Measurements from ENCODE around the gene CBX8.

Gene CBX8

DNA sequence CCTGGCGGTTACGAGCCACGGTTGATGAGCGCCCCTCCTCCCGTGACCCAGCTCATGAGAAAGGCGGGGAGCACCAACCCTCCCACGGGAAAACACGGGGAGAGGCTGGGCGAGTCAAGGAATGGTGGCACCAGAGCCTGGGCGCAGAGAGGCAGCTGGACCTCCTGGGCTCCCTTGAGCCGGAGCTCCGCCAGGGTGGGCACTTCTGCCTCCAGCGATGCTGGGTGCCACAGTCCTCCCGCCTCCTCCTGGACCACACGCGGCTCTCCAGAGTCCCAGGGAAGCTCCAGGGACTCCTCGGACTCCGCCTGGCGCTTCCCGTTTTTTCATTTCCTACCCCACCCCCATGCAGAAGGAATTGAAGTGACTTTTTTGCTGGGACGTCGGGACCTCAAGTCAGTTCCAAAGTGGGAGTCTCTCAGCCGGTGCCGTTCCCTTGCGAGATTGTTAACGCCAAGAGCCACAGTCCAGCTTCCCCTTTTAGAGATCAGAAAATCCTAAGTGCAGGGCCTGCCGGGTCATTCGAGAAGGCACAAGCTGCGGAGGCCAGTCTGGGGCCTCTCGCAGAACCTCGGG, 6.6 kb upstream of the CBX8 start:
- Histone ChIP-seq H3K4me1 (peaks cover 14% of the 10 kb centered on the region), H3K36me3 (no peaks in the 10 kb centered on the region), H3K27me3 (no peaks in the 10 kb centered on the region), H3K9me3 (no peaks in the 10 kb centered on the region), H3K4me3 (ENCODE audit: low read depth, low read length) (no peak overlapping the region)
- TF ChIP-seq, protein P1, sequence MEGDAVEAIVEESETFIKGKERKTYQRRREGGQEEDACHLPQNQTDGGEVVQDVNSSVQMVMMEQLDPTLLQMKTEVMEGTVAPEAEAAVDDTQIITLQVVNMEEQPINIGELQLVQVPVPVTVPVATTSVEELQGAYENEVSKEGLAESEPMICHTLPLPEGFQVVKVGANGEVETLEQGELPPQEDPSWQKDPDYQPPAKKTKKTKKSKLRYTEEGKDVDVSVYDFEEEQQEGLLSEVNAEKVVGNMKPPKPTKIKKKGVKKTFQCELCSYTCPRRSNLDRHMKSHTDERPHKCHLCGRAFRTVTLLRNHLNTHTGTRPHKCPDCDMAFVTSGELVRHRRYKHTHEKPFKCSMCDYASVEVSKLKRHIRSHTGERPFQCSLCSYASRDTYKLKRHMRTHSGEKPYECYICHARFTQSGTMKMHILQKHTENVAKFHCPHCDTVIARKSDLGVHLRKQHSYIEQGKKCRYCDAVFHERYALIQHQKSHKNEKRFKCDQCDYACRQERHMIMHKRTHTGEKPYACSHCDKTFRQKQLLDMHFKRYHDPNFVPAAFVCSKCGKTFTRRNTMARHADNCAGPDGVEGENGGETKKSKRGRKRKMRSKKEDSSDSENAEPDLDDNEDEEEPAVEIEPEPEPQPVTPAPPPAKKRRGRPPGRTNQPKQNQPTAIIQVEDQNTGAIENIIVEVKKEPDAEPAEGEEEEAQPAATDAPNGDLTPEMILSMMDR (IDR thresholded peaks at IDR 0.05; ENCODE audit: low read depth, low read length): no peak
- DNase-seq: no peak

DNA sequence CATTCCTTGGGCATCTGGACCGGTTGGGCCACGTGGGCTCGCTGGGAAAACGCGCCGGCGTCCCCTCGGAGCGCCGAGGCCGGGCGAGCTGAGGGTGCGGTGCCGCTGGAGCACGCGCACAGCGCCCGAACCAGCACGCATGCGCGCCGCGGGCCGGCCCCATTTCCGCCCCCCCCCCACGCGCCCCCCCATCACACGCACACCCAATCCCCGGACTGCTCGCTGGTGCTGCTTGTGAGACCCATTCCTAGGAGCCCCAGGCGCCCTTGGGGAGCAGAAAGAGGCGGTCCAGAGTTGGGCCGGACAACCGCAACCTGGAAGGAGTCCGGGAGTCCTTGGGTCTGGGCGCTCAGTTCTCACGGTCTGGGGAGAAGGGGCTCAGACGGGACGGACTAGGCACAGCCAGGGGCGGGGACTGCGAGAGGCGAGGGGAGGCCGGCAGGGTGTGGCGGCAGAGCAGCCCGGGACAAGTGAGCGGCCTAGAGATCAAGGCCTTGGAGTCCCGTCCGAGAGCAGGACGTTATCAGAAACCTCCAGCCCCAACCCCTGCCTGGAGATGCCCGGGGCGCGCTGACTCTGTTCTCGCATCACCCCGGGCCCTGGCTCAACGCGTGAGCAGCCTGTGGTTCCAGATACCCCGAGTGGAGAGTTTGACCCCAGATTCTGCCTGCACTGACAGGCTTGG, 6.0 kb upstream of the CBX8 start:
- TF ChIP-seq, protein P1 (IDR thresholded peaks at IDR 0.05; ENCODE audit: low read depth, low read length): no peak
- Histone ChIP-seq H3K36me3 (no peaks in the 10 kb centered on the region), H3K4me3 (ENCODE audit: low read depth, low read length) (no peak overlapping the region), H3K9me3 (no peaks in the 10 kb centered on the region), H3K27me3 (no peaks in the 10 kb centered on the region), H3K4me1 (peaks cover 20% of the 10 kb centered on the region)
- DNase-seq: no peak

DNA sequence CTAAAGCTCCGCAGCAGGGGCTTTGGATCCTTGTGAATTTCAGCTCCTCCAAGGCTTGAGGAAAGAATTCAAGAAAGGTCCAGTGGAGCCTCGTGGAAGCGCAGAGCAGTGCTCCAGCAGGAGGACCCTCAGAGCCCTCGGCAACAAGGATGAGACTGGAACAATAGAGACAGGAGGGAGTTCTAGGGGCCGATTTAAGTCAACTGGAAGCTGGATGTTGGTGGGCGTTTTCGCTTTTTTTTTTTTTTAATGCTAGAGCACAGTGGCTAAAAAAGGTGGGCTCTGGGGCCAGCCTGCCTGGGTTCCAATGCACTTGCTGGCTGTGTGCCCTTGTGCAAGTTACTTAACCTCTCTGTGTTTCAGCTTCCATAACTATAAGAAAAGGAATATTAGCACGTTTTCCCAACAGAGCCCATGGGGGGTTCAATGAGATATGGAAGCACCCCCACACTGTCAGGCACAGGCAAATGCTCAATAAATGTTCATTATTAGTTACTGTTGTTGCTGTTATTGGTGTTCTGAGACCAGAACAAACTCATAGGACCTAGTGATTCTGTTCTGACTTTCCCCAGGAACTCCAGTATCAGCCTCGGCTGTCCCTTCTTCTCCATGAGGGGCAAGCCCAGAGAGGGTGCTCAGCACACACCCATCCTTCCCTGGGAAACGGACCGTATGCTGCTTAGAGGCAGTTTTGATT, 5.3 kb upstream of the CBX8 start:
- TF ChIP-seq, protein P1 (IDR thresholded peaks at IDR 0.05; ENCODE audit: low read depth, low read length): no peak
- H3K4me3 ChIP-seq (ENCODE audit: low read depth, low read length): no peak overlapping the region

DNA sequence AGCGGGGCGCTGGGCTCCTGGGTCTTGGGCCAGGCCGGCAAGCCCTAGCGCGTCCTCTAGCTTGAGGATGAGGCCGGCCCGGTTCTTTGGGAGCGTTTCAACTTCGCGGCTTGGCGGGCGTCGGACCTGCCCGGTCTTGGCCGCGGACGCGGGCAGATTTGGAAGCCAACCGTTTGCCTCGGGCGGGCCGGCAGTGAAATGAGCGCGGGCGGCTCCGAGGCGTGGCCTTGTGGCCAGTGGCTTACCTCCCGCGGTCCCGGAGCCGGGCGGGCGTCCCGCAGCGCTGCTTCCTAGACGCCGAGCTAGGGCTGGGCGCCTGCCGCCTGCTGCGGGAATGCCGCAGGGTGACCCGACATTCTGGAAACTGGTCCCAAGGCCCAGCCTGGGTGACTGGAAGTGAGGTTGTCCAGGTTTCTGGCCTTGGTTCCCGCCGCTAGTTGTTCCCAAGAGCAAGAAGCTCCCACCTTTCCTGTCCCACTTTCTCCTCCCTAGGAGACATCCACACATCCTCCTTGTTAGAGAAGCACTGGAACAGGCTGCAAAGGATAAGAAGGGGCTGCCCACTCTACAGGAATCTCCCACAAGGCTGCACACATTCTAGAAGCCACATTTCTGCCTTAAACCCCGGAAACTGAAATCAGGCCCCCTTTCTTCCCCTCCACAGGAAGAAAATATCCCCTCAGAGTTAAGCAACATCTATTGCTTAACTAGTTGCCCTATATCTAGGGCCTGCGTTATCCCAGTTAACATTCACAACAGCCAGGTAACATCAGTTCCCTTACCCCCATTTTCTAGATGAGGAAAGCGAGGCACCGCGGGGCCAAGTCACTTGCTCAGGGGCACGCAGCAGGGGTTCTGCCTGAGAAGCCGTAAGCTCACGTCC, 4.5 kb upstream of the CBX8 start:
- Histone ChIP-seq H3K4me3 (ENCODE audit: low read depth, low read length) (no peak overlapping the region), H3K9me3 (no peaks in the 10 kb centered on the region), H3K36me3 (no peaks in the 10 kb centered on the region), H3K4me1 (peaks cover 19% of the 10 kb centered on the region), H3K27me3 (no peaks in the 10 kb centered on the region)
- DNase-seq: no peak
- TF ChIP-seq, protein P1 (IDR thresholded peaks at IDR 0.05; ENCODE audit: low read depth, low read length): no peak

More for the DNA sequence above, 5.3 kb upstream of the CBX8 start:
- no peak for DNase-seq
- Histone ChIP-seq H3K9me3 (no peaks in the 10 kb centered on the region), H3K36me3 (no peaks in the 10 kb centered on the region), H3K4me1 (peaks cover 20% of the 10 kb centered on the region), H3K27me3 (no peaks in the 10 kb centered on the region)

DNA sequence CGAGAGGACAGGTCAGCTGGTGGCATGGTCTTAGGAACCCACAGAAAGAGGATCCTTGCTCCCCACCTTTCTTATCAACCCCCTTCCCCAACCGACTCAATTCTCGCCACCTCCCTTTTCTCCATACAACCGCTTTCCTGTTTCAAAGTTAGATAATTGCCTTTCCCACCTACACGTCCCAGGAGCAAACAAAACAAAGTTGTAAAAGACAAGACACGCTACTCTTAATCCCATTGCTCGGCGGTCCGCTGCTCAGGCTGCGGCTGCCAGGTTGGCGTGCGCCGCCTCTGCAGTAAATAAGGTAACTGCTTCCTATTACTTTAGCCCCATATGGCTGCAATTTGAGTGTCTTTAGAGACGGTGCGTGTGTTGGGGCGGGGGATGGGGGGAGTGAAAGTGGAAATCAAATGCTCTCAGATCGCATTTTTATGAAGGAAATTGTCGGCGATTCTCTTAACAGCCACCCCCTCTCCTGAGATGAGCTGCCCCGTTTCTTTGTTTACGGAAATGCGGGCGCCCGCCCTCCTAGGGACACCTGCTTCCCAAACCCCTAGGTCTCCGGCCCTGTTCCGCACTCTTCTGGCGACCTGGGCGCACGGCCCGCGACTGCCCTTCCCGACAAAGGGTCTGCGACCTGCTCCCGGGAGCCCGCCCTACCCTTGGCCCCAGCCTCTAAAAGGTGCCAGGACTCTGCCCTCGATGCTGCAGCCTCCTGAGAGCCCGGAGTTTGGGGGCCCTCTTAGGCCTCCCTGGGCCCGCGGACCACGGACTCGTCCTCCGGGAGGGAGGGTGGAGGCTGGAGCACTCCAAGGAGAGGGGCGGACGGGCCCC, 3.7 kb upstream of the CBX8 start:
- H3K9me3 ChIP-seq: no peaks in the 10 kb centered on the region
- no peaks in the 10 kb centered on the region for H3K27me3 ChIP-seq
- peak; percentile 52 for DNase-seq
- peaks cover 5% of the 10 kb centered on the region; the same call in 1 of the 2 replicates for H3K36me3 ChIP-seq
- peak overlapping the region; percentile 42 for H3K4me3 ChIP-seq (ENCODE audit: low read depth, low read length)
- peaks cover 19% of the 10 kb centered on the region for H3K4me1 ChIP-seq
- TF ChIP-seq, protein P1 (IDR thresholded peaks at IDR 0.05; ENCODE audit: low read depth, low read length): no peak

Measured in BE2C (cell line).